Activated naive CD4-positive, alpha-beta T cell treated with anti-CD3 and anti-CD28 coated beads, Interleukin-2, amount 10 ng/mL, durations not matched to agents 7 days and 5 days (primary cell): ENCODE measurements around the gene MAP3K21.

Experiments used
- CTCF ChIA-PET: fragments of 350-600 bp; sonication (Branson Sonifier 250); formaldehyde crosslinking; loops from one replicate; lab custom pipeline; 2021; ENCODE audit warnings: antibody characterized with exemption; lab: Charles Lee
- DNase-seq: peaks from one replicate; pipeline ENCODE4 v3.0.0-alpha.2; 2020
- H3K27ac Mint-ChIP-seq: one replicate; pipeline ENCODE4 v1.8.0; 2021; ENCODE audit warnings: mild to moderate bottlenecking, moderate library complexity, mixed read lengths
- H3K27me3 Mint-ChIP-seq: one replicate; pipeline ENCODE4 v1.8.0; 2021; ENCODE audit warnings: mild to moderate bottlenecking, mixed read lengths
- H3K36me3 Mint-ChIP-seq: one replicate; pipeline ENCODE4 v1.8.0; 2021; ENCODE audit warnings: mixed read lengths
- H3K4me1 Mint-ChIP-seq: one replicate; pipeline ENCODE4 v1.8.0; 2021; ENCODE audit warnings: mixed read lengths
- H3K4me3 Mint-ChIP-seq: one replicate; pipeline ENCODE4 v1.8.0; 2021; ENCODE audit warnings: mild to moderate bottlenecking, moderate library complexity, mixed read lengths
- H3K9me3 Mint-ChIP-seq: one replicate; pipeline ENCODE4 v1.8.0; 2021; ENCODE audit warnings: mixed read lengths

The MAP3K21 gene

GRCh38 chr1:233432916-233433315 lies 105.4 kb downstream of the MAP3K21 start:
- H3K27me3 Mint-ChIP-seq, result peaks cover 9% of the 10 kb centered on the region
- no peaks in the 10 kb centered on the region for H3K36me3 Mint-ChIP-seq
- H3K27ac Mint-ChIP-seq, result no peak overlapping the region
- no peaks in the 10 kb centered on the region for H3K9me3 Mint-ChIP-seq
- CTCF ChIA-PET, result no interaction called here
- no peak for DNase-seq
- H3K4me1 Mint-ChIP-seq, result no peaks in the 10 kb centered on the region
- no peak overlapping the region for H3K4me3 Mint-ChIP-seq

- Mint-ChIP-seq H3K4me3 (no peak overlapping the region), H3K27ac (no peak overlapping the region), H3K9me3 (no peaks in the 10 kb centered on the region), H3K36me3 (no peaks in the 10 kb centered on the region), H3K27me3 (peaks cover 9% of the 10 kb centered on the region), H3K4me1 (no peaks in the 10 kb centered on the region)
- CTCF ChIA-PET, result no interaction called here
- DNase-seq, result no peak
Observed at GRCh38 chr1:233433436-233434210, 106.1 kb downstream of the MAP3K21 start.
